HG02884 (cell line): ENCODE results near the gene ADTRP.

Source experiments
- ATAC-seq: cut with Tn5 transposase; IDR thresholded peaks from one replicate; pipeline ENCODE4 v1.9.1; 2021; ENCODE audit warnings: mild to moderate bottlenecking, moderate library complexity; ENCODE audit not compliant: unreplicated experiment

Gene ADTRP

GRCh38 chr6:11667876-11668275 is 110.7 kb downstream of the ADTRP start:
- no peak for ATAC-seq

DNA sequence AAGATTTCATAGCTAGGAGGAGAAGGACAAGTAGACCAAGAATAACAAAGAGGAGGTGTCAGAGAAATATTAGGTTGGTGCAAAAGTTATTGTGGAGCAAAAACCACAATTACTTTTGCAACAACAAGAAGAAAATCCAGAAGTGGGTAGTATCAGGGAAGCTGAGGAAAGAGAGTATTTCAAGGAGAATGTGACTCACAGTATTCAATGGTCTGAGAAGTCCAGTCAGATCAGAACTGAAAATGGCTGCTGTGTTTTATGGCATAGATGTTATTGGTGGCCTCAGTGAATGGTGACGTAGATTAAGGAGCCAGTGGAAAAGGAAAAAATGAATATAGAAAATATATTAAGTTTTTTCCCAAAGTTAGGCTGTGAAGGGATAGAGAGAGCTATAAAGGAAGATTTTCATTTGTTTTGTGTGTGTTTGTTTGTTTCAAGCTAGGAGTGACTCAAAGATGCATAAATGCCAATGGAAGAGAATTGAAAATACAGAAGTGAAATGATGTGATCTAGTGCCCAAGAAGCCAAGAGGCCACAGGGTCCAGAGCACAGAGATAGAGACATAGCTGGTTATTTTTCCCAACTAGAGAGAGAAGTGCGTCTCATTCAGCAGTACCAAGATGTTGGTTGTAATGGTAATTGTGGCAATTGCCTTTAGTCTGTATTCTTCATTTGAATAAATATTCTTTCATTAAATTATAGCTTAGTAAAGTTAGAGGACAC is 112.8 kb downstream of the ADTRP start:
- no peak for ATAC-seq
